ENCODE data around the gene SAMD10.

SAMD10 gene

GRCh38 chr20:63957004-63957689 lies 22.3 kb downstream of the SAMD10 start (continued):
- no peak for TF ChIP-seq ZNF280C (tag by site-specific recombination; IDR thresholded peaks at IDR 0.05)
- TF ChIP-seq ZIC2 (tag by site-specific recombination; IDR thresholded peaks at IDR 0.05) = peak; percentile 84
- peak; percentile 58; the same call in 1 of the 2 replicates for TF ChIP-seq ZNF366 (tag by site-specific recombination; conservative IDR thresholded peaks at IDR 0.05)
- no peak for TF ChIP-seq ZNF776 (tag by site-specific recombination; IDR thresholded peaks at IDR 0.05; ENCODE audit: borderline replicate concordance)
- peak; percentile 51; the same call in 1 of the 2 replicates for TF ChIP-seq CTCF (tag by site-specific recombination; IDR thresholded peaks at IDR 0.05)
- no peak for TF ChIP-seq FEZF1 (tag by site-specific recombination; IDR thresholded peaks at IDR 0.05)
- no peak for TF ChIP-seq ZNF18 (tag by site-specific recombination; IDR thresholded peaks at IDR 0.05)
- TF ChIP-seq KLF1 (tag by site-specific recombination; IDR thresholded peaks at IDR 0.05) = peak; percentile 70; the same call in 1 of the 2 replicates
- TF ChIP-seq ZNF571 (tag by site-specific recombination; IDR thresholded peaks at IDR 0.05) = no peak

- Histone ChIP-seq H3K36me3 (ENCODE audit: control insufficient read depth in 2 of 2, insufficient read depth in 1 of 2, low read length in 2 of 2) (peaks cover 0 to 36% of the 10 kb centered on the region in 2 experiments; a peak in 1 of 3 replicates), H3K27ac (ENCODE audit: extremely low read depth, low read depth, low read length) (peak overlapping the region; percentile 62; the same call in 1 of the 2 replicates), H3K9me3 (ENCODE audit: control insufficient read depth, insufficient read depth, low read depth, low read length) (no peaks in the 10 kb centered on the region), H3K4me1 (ENCODE audit: control insufficient read depth, insufficient read depth, low read length) (peaks cover 4% of the 10 kb centered on the region; the same call in 1 of the 2 replicates), H3K4me3 (ENCODE audit: low read depth, low read length) (peak overlapping the region; percentile 36)
- POLR2A ChIA-PET = interaction anchor here (0.6 to 2.7 kb wide), 14 partner anchors 7 to 215 kb away, joined by 3 to 21 read pairs (median 3); partner anchors contain the start of genes PRPF6, SAMD10, TCEA2 and TPD52L2
- TF ChIP-seq SCRT2 (tag by site-specific recombination; IDR thresholded peaks at IDR 0.05) (0 out of 2 replicates have a peak, but pooled peaks have one; percentile 10), ZEB2 (tag by site-specific recombination; IDR thresholded peaks at IDR 0.05) (no peak), KLF9 (tag by site-specific recombination; IDR thresholded peaks at IDR 0.05; ENCODE audit: low read depth) (peak; percentile 92), ZNF335 (tag by site-specific recombination; conservative IDR thresholded peaks at IDR 0.05) (peak; percentile 87), ZNF677 (tag by site-specific recombination; IDR thresholded peaks at IDR 0.05) (no peak), ZNF24 (tag by site-specific recombination; IDR thresholded peaks at IDR 0.05) (0 out of 2 replicates have a peak, but pooled peaks have one; percentile 22), ZNF670 (tag by site-specific recombination; IDR thresholded peaks at IDR 0.05; ENCODE audit: low read depth) (no peak), KLF16 (tag by site-specific recombination; IDR thresholded peaks at IDR 0.05) (peak; percentile 45; the same call in 1 of the 2 replicates), ZNF266 (tag by site-specific recombination; IDR thresholded peaks at IDR 0.05; ENCODE audit: low read depth) (no peak), HOXC10 (CRISPR knock-in tag; IDR thresholded peaks at IDR 0.05) (no peak)
- CTCF ChIA-PET = interaction anchor here (0.6 to 1.2 kb wide), 4 partner anchors 18 to 64 kb away, joined by 3 to 5 read pairs (median 3); no protein-coding TSS in a partner anchor
Measured at GRCh38 chr20:63956664-63957003, 22.8 kb downstream of the SAMD10 start.
